MM.1S (cell line): ENCODE results near the gene KRTAP5-5.

Experiments used
- EZH2 ChIP-seq: fragments of 300-600 bp; sonication (generic); optimal IDR thresholded peaks from 2 replicates; pipeline ENCODE3; 2017; ENCODE audit warnings: low read depth, mild to moderate bottlenecking, antibody characterized with exemption, low read length, mixed read lengths
- TF ChIP-seq, protein P1 (sequence below): fragments of 300-600 bp; sonication (generic); IDR thresholded peaks from 2 replicates; pipeline ENCODE4 v1.5.1; 2016; ENCODE audit warnings: antibody characterized with exemption, low read length, mixed read lengths

DNA sequence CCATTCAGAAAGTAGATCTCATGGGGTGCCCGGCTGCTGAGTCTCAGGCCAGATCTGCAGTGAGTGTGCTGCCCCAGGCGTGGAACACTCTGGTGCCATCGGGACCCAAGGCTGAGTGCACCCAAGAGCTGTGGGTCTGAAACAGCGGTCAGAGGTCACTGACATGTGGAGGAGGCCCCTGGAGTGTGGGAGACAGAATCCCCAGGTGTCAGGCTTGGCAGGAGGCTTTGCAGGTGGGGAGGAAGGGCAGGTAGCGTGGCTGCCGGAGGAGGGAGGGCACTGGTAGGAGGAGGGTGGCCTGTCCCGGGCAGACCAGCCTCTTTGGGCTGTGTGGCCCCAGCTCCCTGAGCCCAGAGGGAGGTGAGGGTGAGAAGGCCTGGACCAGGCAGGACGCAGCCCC, 35.7 kb downstream of the KRTAP5-5 start:
- TF ChIP-seq, protein P1, sequence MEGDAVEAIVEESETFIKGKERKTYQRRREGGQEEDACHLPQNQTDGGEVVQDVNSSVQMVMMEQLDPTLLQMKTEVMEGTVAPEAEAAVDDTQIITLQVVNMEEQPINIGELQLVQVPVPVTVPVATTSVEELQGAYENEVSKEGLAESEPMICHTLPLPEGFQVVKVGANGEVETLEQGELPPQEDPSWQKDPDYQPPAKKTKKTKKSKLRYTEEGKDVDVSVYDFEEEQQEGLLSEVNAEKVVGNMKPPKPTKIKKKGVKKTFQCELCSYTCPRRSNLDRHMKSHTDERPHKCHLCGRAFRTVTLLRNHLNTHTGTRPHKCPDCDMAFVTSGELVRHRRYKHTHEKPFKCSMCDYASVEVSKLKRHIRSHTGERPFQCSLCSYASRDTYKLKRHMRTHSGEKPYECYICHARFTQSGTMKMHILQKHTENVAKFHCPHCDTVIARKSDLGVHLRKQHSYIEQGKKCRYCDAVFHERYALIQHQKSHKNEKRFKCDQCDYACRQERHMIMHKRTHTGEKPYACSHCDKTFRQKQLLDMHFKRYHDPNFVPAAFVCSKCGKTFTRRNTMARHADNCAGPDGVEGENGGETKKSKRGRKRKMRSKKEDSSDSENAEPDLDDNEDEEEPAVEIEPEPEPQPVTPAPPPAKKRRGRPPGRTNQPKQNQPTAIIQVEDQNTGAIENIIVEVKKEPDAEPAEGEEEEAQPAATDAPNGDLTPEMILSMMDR = no peak
- TF ChIP-seq EZH2 = no peak
